Measurements from ENCODE around the gene MIOX. TPM values are rescaled to one million over a fixed set of nuclear protein-coding genes. Genes with fewer than 3 reads are reported as not detected.

MIOX gene
- total RNA-seq, 1 donor, result not detected

DNA sequence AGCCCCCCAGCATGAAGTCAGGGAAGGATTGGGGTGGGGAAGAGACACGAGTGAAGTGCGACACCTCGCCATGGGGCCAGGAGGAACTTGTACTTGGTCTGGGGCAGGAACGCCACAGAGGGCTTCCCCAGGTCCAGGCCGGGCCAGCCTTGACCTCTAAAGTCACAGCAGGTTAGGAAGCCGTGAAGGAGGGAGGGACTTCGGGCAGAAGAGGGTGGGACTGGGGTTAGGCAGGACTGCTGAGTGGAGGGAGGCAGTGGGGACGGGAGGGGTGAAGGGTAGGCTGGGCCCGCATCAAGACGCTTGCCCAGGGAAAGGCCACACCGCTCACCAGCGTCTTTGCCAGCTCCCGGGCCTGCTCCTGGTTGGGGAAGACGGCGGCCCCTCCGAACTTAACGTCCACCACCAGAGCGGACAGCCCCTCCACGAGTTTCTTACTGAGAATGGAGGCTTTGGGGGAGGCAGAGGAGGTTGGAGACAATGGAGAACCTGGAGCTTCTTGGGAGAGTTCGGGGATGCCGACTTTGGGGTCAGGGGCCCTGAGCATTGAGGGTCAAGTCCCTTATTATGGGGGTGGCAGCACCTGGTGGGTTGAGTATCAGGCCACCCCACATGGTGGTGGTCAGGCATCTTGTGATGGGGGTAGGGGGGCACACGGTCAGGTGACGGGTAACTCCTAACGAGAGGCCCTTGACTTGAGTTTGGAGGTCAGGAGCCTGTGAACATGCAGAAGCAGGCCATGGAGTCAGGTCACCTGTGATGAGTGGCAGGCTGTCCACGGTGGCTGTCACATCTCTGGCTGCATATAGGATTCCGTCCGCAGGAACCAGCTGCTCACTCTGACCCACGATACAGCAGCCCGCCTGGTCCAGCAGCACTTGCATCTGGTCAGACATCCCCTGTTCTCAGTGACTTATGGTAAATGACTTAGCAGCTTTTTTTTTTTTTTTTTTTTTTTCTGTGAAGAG, 40.5 kb downstream of the MIOX start:
- peaks cover 28% of the 10 kb centered on the region for H3K79me2 ChIP-seq (ENCODE audit: insufficient read depth, low read length)
- TF ChIP-seq, protein P1, sequence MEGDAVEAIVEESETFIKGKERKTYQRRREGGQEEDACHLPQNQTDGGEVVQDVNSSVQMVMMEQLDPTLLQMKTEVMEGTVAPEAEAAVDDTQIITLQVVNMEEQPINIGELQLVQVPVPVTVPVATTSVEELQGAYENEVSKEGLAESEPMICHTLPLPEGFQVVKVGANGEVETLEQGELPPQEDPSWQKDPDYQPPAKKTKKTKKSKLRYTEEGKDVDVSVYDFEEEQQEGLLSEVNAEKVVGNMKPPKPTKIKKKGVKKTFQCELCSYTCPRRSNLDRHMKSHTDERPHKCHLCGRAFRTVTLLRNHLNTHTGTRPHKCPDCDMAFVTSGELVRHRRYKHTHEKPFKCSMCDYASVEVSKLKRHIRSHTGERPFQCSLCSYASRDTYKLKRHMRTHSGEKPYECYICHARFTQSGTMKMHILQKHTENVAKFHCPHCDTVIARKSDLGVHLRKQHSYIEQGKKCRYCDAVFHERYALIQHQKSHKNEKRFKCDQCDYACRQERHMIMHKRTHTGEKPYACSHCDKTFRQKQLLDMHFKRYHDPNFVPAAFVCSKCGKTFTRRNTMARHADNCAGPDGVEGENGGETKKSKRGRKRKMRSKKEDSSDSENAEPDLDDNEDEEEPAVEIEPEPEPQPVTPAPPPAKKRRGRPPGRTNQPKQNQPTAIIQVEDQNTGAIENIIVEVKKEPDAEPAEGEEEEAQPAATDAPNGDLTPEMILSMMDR (IDR thresholded peaks at IDR 0.05; ENCODE audit: extremely low read depth, low read depth, low read length), result no peak
- H3K4me3 ChIP-seq (ENCODE audit: insufficient read depth, low read length), result peak overlapping the region; percentile 86
- H2AFZ ChIP-seq (ENCODE audit: low read length), result peak overlapping the region; percentile 50
- H3K27me3 ChIP-seq (ENCODE audit: insufficient read depth, low read length), result no peaks in the 10 kb centered on the region
- no peak overlapping the region for H3K27ac ChIP-seq (ENCODE audit: low read depth, low read length)
- peaks cover 29% of the 10 kb centered on the region for H4K20me1 ChIP-seq (ENCODE audit: insufficient read depth, low read length)
- DNase-seq (ENCODE audit: insufficient read length, low spot score, missing footprints), result peak; percentile 91
- peak overlapping the region; percentile 96 for H3K4me2 ChIP-seq (ENCODE audit: insufficient read depth, low read length)
- H3K36me3 ChIP-seq (ENCODE audit: insufficient read depth, low read length), result peaks cover 15% of the 10 kb centered on the region
- peaks cover 29% of the 10 kb centered on the region for H3K4me1 ChIP-seq (ENCODE audit: insufficient read depth, low read length)
- no peaks in the 10 kb centered on the region for H3K9me3 ChIP-seq (ENCODE audit: low read depth, low read length)

GRCh38 chr22:50527921-50528681, 41.4 kb downstream of the MIOX start:
- Histone ChIP-seq H3K36me3 (ENCODE audit: insufficient read depth, low read length) (peaks cover 8% of the 10 kb centered on the region), H3K4me2 (ENCODE audit: insufficient read depth, low read length) (no peak overlapping the region), H4K20me1 (ENCODE audit: insufficient read depth, low read length) (peaks cover 24% of the 10 kb centered on the region), H3K4me3 (ENCODE audit: insufficient read depth, low read length) (no peak overlapping the region), H3K27ac (ENCODE audit: low read depth, low read length) (no peak overlapping the region), H3K79me2 (ENCODE audit: insufficient read depth, low read length) (peaks cover 19% of the 10 kb centered on the region), H2AFZ (ENCODE audit: low read length) (no peak overlapping the region), H3K9me3 (ENCODE audit: low read depth, low read length) (no peaks in the 10 kb centered on the region), H3K27me3 (ENCODE audit: insufficient read depth, low read length) (no peaks in the 10 kb centered on the region), H3K4me1 (ENCODE audit: insufficient read depth, low read length) (peaks cover 29% of the 10 kb centered on the region)
- TF ChIP-seq, protein P1 (IDR thresholded peaks at IDR 0.05; ENCODE audit: extremely low read depth, low read depth, low read length), result no peak
- DNase-seq (ENCODE audit: insufficient read length, low spot score, missing footprints), result peak; percentile 86

- Histone ChIP-seq H3K9me3 (ENCODE audit: low read depth, low read length) (no peaks in the 10 kb centered on the region), H3K4me3 (ENCODE audit: insufficient read depth, low read length) (peak overlapping the region; percentile 74), H3K4me1 (ENCODE audit: insufficient read depth, low read length) (peaks cover 31% of the 10 kb centered on the region), H3K79me2 (ENCODE audit: insufficient read depth, low read length) (peaks cover 11% of the 10 kb centered on the region), H3K27ac (ENCODE audit: low read depth, low read length) (no peak overlapping the region), H3K4me2 (ENCODE audit: insufficient read depth, low read length) (no peak overlapping the region), H2AFZ (ENCODE audit: low read length) (no peak overlapping the region), H4K20me1 (ENCODE audit: insufficient read depth, low read length) (peaks cover 17% of the 10 kb centered on the region), H3K36me3 (ENCODE audit: insufficient read depth, low read length) (peaks cover under 1% of the 10 kb centered on the region), H3K27me3 (ENCODE audit: insufficient read depth, low read length) (no peaks in the 10 kb centered on the region)
- TF ChIP-seq, protein P1 (IDR thresholded peaks at IDR 0.05; ENCODE audit: extremely low read depth, low read depth, low read length), result no peak
- peak; percentile 87 for DNase-seq (ENCODE audit: insufficient read length, low spot score, missing footprints)
Observed at GRCh38 chr22:50528682-50529415, 42.2 kb downstream of the MIOX start.
